GM12878 (cell line): ENCODE results near the gene AKR1B1. TPM values are rescaled to one million over a fixed set of nuclear protein-coding genes. Genes with fewer than 3 reads are reported as not detected.

Experiments
- CREM ChIP-seq: IDR thresholded peaks from 2 replicates; pipeline ENCODE4 v1.6.1; 2014; ENCODE audit warnings: antibody characterized with exemption, low read depth
- CTCF ChIP-seq, 3 experiments: IDR thresholded peaks in 2 of 3; conservative IDR thresholded peaks in 1 of 3; 2 replicates each; pipeline ENCODE4 v1.5.1; 2011; ENCODE audit warnings: low read depth in 3 of 3, low read length in 3 of 3, mild to moderate bottlenecking in 3 of 3, control low read depth in 2 of 3, moderate library complexity in 2 of 3, inconsistent platforms in 1 of 3, mixed read lengths in 1 of 3; ENCODE audit not compliant: control insufficient read depth in 2 of 3, insufficient read depth in 1 of 3; ENCODE audit errors: extremely low read depth in 1 of 3
- RUNX3 ChIP-seq: IDR thresholded peaks from 2 replicates; pipeline ENCODE4 v1.6.1; 2012; ENCODE audit warnings: low read length, inconsistent platforms
- SREBF1 ChIP-seq: IDR thresholded peaks from 2 replicates; pipeline ENCODE4 v1.6.1; 2012; ENCODE audit warnings: mild to moderate bottlenecking, low read length
- STAT3 ChIP-seq: IDR thresholded peaks from 2 replicates; pipeline ENCODE4 v1.6.1; 2011; ENCODE audit warnings: low read depth, low read length, improper control_type of control experiment
- USF1 ChIP-seq: IDR thresholded peaks from 2 replicates; pipeline ENCODE4 v1.6.1; 2011; ENCODE audit warnings: borderline replicate concordance, low read depth, mild to moderate bottlenecking, moderate library complexity, mixed read lengths, low read length; ENCODE audit not compliant: insufficient read depth; ENCODE audit errors: extremely low read length
- ZBTB11 ChIP-seq: fragments of 450-650 bp; formaldehyde crosslinking; IDR thresholded peaks from 2 replicates; pipeline ENCODE4 v1.5.0; 2022; ENCODE audit warnings: mild to moderate bottlenecking, missing genetic modification characterization
- ZNF384 ChIP-seq: IDR thresholded peaks from 2 replicates; pipeline ENCODE4 v1.6.1; 2012; ENCODE audit warnings: low read depth, mild to moderate bottlenecking, low read length, improper control_type of control experiment, borderline replicate concordance
- polyA plus RNA-seq, 11 experiments: library from polyadenylated mRNA; depleted of rRNA in 4 of 11; unstranded in 6 of 11; stranded (reverse) in 5 of 11; fragments of >200 nt; fragmentation: Nextera tagmentation in 4 of 11; fragmentation: Illumina TruSeq in 1 of 11; extraction: Ambion mirVana in 4 of 11; extraction: Trizol in 1 of 11; gene quantifications; 1 replicate in 1 of 11; 2 replicates in 10 of 11; pipeline versions ENCODE4 v1.2.1 to v1.2.3, GENCODE V29; 2011 to 2016; ENCODE audit warnings: inconsistent platforms in 2 of 11, missing spikeins in 2 of 11, low read depth in 1 of 11
- total RNA-seq, 4 experiments: library from RNA; depleted of rRNA in 3 of 4; stranded (reverse); fragments of >200 nt in 3 of 4; fragmentation: Illumina TruSeq in 1 of 4; extraction: Trizol in 1 of 4; gene quantifications; 2 replicates each; pipeline versions ENCODE4 v1.2.1 to v1.2.3, GENCODE V29; 2013 to 2021

AKR1B1 gene
- total and polyA plus RNA-seq, 10 of the 15 experiments (the other 5 are each of a cell fraction or from before 2014, with no cell fraction given), result 40.4 to 252 (median 156) TPM

- TF ChIP-seq ZBTB11 (no peak), ZNF384 (no peak), RUNX3 (no peak), SREBF1 (no peak), STAT3 (no peak), CREM (no peak), USF1 (no peak), CTCF (IDR thresholded peaks at IDR 0.05 in 2 of 3, conservative IDR thresholded peaks at IDR 0.05 in 1 of 3; ENCODE audit: control insufficient read depth in 2 of 3, extremely low read depth in 1 of 3, insufficient read depth in 1 of 3, low read depth in 3 of 3, low read length in 3 of 3) (no peak)
Measured at GRCh38 chr7:134435161-134435920, 23.6 kb downstream of the AKR1B1 start (continued).
